ENCODE results near the gene PSME1.

Gene PSME1

DNA sequence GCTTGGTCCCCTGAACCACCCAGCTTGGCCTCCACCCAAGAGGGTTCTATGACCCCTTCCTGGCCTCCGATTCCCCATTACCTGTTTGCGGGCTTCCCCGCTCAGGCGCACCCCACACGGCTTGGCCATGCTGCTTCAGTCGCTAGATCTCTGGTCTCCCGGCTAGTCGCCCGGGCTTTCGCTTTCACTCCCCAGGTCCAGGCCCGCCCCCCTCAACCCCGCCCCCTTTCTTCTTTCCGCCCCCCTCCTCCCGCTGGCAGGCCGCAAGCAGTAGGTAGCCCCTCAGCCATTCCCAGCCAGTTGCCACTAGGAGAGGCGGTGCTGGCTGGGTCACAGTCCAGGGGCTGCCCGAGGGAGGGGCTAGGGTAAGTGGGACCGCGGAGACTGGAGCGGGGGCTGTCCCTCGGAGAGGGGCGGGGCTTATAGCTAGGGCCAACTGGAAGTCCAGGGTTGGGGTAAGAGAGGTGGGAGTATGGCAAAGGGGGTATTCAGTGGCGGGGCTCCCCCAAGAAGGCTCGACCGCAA lies 10.5 kb downstream of the PSME1 start, which contains the start of gene PSME2:
Gene PSME2, minus strand, starts transcription at position 158 of the 525 bp plus-strand sequence. Its CDS starts 29 bp downstream, at position 129.
- H3K27me3 Mint-ChIP-seq, result no peaks in the 10 kb centered on the region
- peaks cover 66% of the 10 kb centered on the region for H3K4me1 Mint-ChIP-seq
- H3K36me3 Mint-ChIP-seq, result peaks cover 10% of the 10 kb centered on the region
- no peaks in the 10 kb centered on the region for H3K9me3 Mint-ChIP-seq
- H3K4me3 Mint-ChIP-seq, result peak within 1 kb of the TSS; percentile 99
- H3K27ac Mint-ChIP-seq, result peak within 1 kb of the TSS; percentile 98

GRCh38 chr14:24146978-24147760 lies 11.2 kb downstream of the PSME1 start, which contains the start of gene RNF31:
Gene RNF31 (plus strand): TSS chr14:24147498. CDS start chr14:24147699, 201 bp downstream.
- peaks cover 61% of the 10 kb centered on the region for H3K4me1 Mint-ChIP-seq

GRCh38 chr14:24147761-24148428 lies 11.9 kb downstream of the PSME1 start:
- Mint-ChIP-seq H3K27me3 (no peaks in the 10 kb centered on the region), H3K4me3 (peak overlapping the region; percentile 99), H3K27ac (peak overlapping the region; percentile 70), H3K4me1 (peaks cover 56% of the 10 kb centered on the region), H3K36me3 (peaks cover 12% of the 10 kb centered on the region), H3K9me3 (no peaks in the 10 kb centered on the region)

More at GRCh38 chr14:24146978-24147760, 11.2 kb downstream of the PSME1 start, which contains the start of gene RNF31:
- Mint-ChIP-seq H3K4me3 (peak within 1 kb of the TSS; percentile 99), H3K27me3 (no peaks in the 10 kb centered on the region), H3K36me3 (peaks cover 12% of the 10 kb centered on the region), H3K9me3 (no peaks in the 10 kb centered on the region), H3K27ac (peak within 1 kb of the TSS; percentile 98)

DNA sequence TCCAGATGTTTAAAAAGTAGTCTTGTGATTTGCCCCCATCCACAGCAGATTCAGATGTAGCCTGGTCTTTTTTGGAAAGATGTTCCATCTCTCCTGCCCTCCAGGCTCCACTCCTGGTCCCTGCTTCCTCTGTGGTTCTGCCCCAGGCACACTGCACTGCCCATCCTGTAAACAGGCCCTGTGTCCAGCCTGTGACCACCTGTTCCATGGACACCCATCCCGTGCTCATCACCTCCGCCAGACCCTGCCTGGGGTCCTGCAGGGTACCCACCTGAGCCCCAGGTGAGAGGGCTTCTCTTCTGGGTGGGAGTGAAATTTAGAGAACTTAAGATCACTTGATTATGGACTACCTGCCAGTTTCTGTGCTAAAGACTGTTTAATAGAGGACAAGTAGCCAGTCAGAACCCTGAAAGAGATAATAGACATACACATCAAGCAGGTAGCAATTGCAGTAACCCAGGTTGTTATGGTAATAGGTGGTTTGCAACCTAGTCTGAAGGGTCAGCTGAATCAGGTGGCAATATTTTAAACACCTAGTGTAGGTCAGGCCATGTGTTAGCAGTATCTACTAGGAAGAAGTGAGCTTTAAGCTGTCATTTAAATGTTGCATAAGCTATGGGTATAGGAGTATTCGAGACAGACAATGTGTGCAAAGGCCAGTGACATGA lies 13.4 kb downstream of the PSME1 start:
- Mint-ChIP-seq H3K27me3 (no peaks in the 10 kb centered on the region), H3K36me3 (peaks cover 8% of the 10 kb centered on the region), H3K27ac (no peak overlapping the region), H3K9me3 (no peaks in the 10 kb centered on the region), H3K4me1 (peaks cover 43% of the 10 kb centered on the region), H3K4me3 (peak overlapping the region; percentile 99)

DNA sequence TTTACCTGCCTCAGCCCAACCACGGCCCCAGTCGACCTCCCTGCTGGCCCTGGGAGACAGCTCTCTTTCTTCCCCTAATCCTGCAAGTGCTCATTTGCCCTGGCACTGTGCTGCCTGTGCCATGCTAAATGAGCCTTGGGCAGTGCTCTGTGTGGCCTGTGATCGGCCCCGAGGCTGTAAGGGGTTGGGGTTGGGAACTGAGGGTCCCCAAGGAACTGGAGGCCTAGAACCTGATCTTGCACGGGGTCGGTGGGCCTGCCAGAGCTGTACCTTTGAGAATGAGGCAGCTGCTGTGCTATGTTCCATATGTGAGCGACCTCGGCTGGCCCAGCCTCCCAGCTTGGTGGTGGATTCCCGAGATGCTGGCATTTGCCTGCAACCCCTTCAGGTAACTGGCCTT lies 14.1 kb downstream of the PSME1 start:
- Mint-ChIP-seq H3K27ac (no peak overlapping the region), H3K4me1 (peaks cover 38% of the 10 kb centered on the region), H3K36me3 (peaks cover 8% of the 10 kb centered on the region), H3K27me3 (no peaks in the 10 kb centered on the region), H3K4me3 (no peak overlapping the region), H3K9me3 (no peaks in the 10 kb centered on the region)

GRCh38 chr14:24150567-24150966 lies 14.6 kb downstream of the PSME1 start:
- H3K36me3 Mint-ChIP-seq, result peaks cover 9% of the 10 kb centered on the region
- H3K4me1 Mint-ChIP-seq, result peaks cover 33% of the 10 kb centered on the region

DNA sequence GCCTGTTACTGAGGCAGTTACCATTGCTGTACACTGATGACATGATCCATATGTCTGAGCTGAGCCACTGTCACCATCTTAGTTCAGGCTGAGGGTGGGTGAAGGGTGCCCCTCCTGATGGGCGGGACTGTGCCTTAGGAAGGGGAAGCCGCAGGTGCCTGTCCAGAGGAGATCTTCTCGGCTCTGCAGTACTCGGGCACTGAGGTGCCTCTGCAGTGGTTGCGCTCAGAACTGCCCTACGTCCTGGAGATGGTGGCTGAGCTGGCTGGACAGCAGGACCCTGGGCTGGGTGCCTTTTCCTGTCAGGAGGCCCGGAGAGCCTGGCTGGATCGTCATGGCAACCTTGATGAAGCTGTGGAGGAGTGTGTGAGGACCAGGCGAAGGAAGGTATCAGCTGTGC lies 15.0 kb downstream of the PSME1 start:
- no peak overlapping the region for H3K27ac Mint-ChIP-seq
- H3K4me1 Mint-ChIP-seq, result peaks cover 29% of the 10 kb centered on the region
- H3K36me3 Mint-ChIP-seq, result peaks cover 8% of the 10 kb centered on the region
- no peak overlapping the region for H3K4me3 Mint-ChIP-seq
- H3K9me3 Mint-ChIP-seq, result no peaks in the 10 kb centered on the region
- H3K27me3 Mint-ChIP-seq, result no peaks in the 10 kb centered on the region

More at GRCh38 chr14:24150567-24150966, 14.6 kb downstream of the PSME1 start:
- no peak overlapping the region for H3K27ac Mint-ChIP-seq
- no peaks in the 10 kb centered on the region for H3K27me3 Mint-ChIP-seq
- no peaks in the 10 kb centered on the region for H3K9me3 Mint-ChIP-seq
- peak overlapping the region; percentile 19 for H3K4me3 Mint-ChIP-seq

DNA sequence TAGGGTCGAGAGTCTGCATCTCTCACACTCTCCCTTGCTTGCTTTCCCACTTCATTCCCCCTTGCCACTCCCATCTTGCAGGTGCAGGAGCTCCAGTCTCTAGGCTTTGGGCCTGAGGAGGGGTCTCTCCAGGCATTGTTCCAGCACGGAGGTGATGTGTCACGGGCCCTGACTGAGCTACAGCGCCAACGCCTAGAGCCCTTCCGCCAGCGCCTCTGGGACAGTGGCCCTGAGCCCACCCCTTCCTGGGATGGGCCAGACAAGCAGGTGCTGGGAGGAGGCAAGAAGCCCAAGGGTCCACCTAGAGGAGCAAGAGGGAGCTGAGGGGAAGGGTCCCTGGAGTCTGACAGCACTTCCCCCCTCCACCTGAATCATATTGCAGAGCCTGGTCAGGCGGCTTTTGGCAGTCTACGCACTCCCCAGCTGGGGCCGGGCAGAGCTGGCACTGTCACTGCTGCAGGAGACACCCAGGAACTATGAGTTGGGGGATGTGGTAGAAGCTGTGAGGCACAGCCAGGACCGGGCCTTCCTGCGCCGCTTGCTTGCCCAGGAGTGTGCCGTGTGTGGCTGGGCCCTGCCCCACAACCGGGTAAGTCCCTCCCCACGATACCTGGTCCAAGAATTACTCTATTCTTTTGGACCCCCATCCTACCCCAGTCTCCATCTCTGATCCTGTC lies 15.5 kb downstream of the PSME1 start:
- peaks cover 8% of the 10 kb centered on the region for H3K36me3 Mint-ChIP-seq
- H3K27me3 Mint-ChIP-seq, result no peaks in the 10 kb centered on the region
- no peaks in the 10 kb centered on the region for H3K9me3 Mint-ChIP-seq
- H3K4me1 Mint-ChIP-seq, result peaks cover 29% of the 10 kb centered on the region
- H3K27ac Mint-ChIP-seq, result no peak overlapping the region
- no peak overlapping the region for H3K4me3 Mint-ChIP-seq

DNA sequence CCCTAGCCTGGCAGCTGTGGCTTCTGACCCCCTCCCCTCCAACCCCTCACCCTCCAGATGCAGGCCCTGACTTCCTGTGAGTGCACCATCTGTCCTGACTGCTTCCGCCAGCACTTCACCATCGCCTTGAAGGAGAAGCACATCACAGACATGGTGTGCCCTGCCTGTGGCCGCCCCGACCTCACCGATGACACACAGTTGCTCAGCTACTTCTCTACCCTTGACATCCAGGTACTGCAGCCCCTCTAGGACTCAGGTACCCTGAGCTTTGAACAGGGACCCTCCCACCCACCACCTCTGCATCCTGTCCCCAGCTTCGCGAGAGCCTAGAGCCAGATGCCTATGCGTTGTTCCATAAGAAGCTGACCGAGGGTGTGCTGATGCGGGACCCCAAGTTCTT lies 19.1 kb downstream of the PSME1 start:
- Mint-ChIP-seq H3K4me1 (peaks cover 13% of the 10 kb centered on the region), H3K27me3 (no peaks in the 10 kb centered on the region), H3K4me3 (no peak overlapping the region), H3K27ac (no peak overlapping the region), H3K36me3 (peaks cover 8% of the 10 kb centered on the region), H3K9me3 (no peaks in the 10 kb centered on the region)

DNA sequence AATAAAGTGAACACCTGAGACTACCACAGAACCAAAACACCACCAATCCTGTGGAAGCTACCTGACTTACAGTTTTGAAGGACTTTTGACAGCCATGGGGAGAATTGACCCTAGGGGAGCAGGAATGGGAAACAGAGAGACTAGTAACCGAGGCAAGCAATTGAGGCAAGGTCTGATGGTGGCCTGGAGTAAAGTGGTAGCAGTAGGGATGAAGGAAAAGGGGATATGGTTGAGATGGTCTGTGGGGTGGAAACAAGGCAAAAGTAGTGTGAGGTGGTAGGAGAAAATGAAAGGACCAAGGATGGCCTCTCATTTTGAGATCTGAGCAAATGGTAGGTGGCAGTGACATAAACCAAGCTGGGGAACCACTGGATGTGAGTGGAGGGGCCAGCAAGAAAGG lies 20.8 kb downstream of the PSME1 start:
- Mint-ChIP-seq H3K9me3 (no peaks in the 10 kb centered on the region), H3K4me1 (peaks cover 18% of the 10 kb centered on the region), H3K4me3 (no peak overlapping the region), H3K27ac (peak overlapping the region; percentile 0), H3K27me3 (no peaks in the 10 kb centered on the region), H3K36me3 (peaks cover 5% of the 10 kb centered on the region)

DNA sequence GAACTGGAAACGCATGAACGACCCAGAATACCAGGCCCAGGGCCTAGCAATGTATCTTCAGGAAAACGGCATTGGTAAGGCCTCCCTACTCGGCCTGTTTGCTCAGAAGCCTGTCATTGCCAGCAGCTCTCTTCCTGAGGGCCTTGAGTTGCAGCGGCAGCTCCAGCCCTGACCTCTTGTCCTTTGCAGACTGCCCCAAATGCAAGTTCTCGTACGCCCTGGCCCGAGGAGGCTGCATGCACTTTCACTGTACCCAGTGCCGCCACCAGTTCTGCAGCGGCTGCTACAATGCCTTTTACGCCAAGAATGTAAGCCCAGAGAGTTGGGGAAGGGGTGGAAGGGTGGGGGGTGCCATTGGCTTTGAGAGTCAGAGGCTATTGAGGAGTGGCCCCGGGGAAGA lies 21.3 kb downstream of the PSME1 start:
- H3K36me3 Mint-ChIP-seq, result peaks cover 7% of the 10 kb centered on the region
- H3K4me3 Mint-ChIP-seq, result no peak overlapping the region
- no peaks in the 10 kb centered on the region for H3K27me3 Mint-ChIP-seq
- H3K9me3 Mint-ChIP-seq, result no peaks in the 10 kb centered on the region
- H3K27ac Mint-ChIP-seq, result peak overlapping the region; percentile 0
- H3K4me1 Mint-ChIP-seq, result peaks cover 23% of the 10 kb centered on the region

DNA sequence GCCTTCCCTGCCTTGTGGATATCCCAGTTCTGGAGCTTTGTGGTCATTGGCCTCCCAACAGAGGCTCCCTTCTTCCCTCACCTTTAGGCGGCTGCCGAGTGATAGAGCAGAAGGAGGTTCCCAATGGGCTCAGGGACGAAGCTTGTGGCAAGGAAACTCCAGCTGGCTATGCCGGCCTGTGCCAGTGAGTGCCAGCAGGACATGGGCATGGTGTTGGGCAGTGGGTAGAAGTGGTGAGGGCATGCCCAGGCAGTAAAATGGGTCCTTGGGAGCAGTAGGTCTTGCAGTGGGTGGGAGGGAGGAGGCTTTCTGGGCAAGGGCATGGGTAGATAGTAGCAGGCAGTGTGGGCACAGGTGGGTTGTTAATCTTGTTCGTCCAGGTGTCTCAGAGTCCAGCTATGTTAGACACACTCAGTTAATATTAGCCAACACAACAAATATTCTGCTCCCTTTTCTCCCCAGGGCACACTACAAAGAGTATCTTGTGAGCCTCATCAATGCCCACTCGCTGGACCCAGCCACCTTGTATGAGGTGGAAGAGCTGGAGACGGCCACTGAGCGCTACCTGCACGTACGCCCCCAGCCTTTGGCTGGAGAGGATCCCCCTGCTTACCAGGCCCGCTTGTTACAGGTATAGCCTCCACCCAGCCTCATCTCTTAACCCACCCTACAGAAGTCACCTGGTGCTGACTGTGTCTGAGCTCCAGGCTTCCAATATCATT lies 23.9 kb downstream of the PSME1 start:
- Mint-ChIP-seq H3K27me3 (no peaks in the 10 kb centered on the region), H3K4me1 (peaks cover 47% of the 10 kb centered on the region), H3K4me3 (peak overlapping the region; percentile 33)

DNA sequence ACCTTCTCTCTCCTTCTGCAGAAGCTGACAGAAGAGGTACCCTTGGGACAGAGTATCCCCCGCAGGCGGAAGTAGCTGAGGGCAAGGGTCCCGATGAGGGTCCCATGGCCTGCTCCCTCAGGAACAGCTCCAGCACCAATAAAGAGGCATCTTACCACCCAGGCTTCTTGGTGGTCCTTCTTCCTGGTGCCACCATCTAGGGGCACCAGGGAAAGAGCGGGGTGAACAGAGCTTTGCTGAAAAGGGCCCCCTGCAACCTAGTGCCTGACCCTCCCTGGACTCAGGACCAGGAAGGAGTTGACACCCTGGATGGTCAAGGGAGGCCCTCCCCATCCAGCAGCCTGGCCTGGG lies 24.5 kb downstream of the PSME1 start:
- H3K36me3 Mint-ChIP-seq, result peaks cover 17% of the 10 kb centered on the region
- no peaks in the 10 kb centered on the region for H3K27me3 Mint-ChIP-seq
- H3K27ac Mint-ChIP-seq, result peak overlapping the region; percentile 100
- H3K4me3 Mint-ChIP-seq, result peak overlapping the region; percentile 33
- H3K4me1 Mint-ChIP-seq, result peaks cover 52% of the 10 kb centered on the region
- H3K9me3 Mint-ChIP-seq, result no peaks in the 10 kb centered on the region

More for the DNA sequence above, 23.9 kb downstream of the PSME1 start:
- Mint-ChIP-seq H3K27ac (peak overlapping the region; percentile 93), H3K9me3 (no peaks in the 10 kb centered on the region), H3K36me3 (peaks cover 17% of the 10 kb centered on the region)
